Effector memory CD8-positive, alpha-beta T cell (primary cell): Measurements from ENCODE around the gene MYRF.
A peak's percentile ranks its signal among the peaks of the same experiment; 100 is the strongest.

Source experiments
- ATAC-seq: fragments of 150-1000 bp; cut with Tn5 transposase; replicated peaks from 2 replicates; pipeline ENCODE4 v1.10.0; 2021; ENCODE audit warnings: mild to moderate bottlenecking, moderate library complexity
- DNase-seq, 3 experiments: peaks; one replicate each; pipeline ENCODE4 v3.0.0; 2021
- H3K27ac Mint-ChIP-seq, 2 donors: one replicate each; pipeline ENCODE4 v1.8.0; 2022; ENCODE audit warnings: mild to moderate bottlenecking in 2 of 2, mixed read lengths in 2 of 2, moderate library complexity in 2 of 2
- H3K27me3 Mint-ChIP-seq, 2 donors: one replicate each; pipeline ENCODE4 v1.8.0; 2022; ENCODE audit warnings: mixed read lengths in 2 of 2
- H3K36me3 Mint-ChIP-seq: one replicate; pipeline ENCODE4 v1.8.0; 2022; ENCODE audit warnings: mild to moderate bottlenecking, moderate library complexity, mixed read lengths; ENCODE audit not compliant: insufficient read depth
- H3K4me1 Mint-ChIP-seq, 2 donors: one replicate each; pipeline ENCODE4 v1.8.0; 2022; ENCODE audit warnings: low read depth in 2 of 2, mixed read lengths in 2 of 2
- H3K4me3 Mint-ChIP-seq, 2 donors: one replicate each; pipeline ENCODE4 v1.8.0; 2022; ENCODE audit warnings: mild to moderate bottlenecking in 2 of 2, mixed read lengths in 2 of 2, moderate library complexity in 2 of 2
- H3K9me3 Mint-ChIP-seq, 2 donors: one replicate each; pipeline ENCODE4 v1.8.0; 2022; ENCODE audit warnings: mixed read lengths in 2 of 2
- total RNA-seq, 9 experiments: gene quantifications; one replicate each; lab custom pipeline; 2026; lab: John Stamatoyannopoulos, UW

Gene MYRF
- 0.24 to 7.4 (median 1.6) reads per million in 9 experiments for total RNA-seq

DNA sequence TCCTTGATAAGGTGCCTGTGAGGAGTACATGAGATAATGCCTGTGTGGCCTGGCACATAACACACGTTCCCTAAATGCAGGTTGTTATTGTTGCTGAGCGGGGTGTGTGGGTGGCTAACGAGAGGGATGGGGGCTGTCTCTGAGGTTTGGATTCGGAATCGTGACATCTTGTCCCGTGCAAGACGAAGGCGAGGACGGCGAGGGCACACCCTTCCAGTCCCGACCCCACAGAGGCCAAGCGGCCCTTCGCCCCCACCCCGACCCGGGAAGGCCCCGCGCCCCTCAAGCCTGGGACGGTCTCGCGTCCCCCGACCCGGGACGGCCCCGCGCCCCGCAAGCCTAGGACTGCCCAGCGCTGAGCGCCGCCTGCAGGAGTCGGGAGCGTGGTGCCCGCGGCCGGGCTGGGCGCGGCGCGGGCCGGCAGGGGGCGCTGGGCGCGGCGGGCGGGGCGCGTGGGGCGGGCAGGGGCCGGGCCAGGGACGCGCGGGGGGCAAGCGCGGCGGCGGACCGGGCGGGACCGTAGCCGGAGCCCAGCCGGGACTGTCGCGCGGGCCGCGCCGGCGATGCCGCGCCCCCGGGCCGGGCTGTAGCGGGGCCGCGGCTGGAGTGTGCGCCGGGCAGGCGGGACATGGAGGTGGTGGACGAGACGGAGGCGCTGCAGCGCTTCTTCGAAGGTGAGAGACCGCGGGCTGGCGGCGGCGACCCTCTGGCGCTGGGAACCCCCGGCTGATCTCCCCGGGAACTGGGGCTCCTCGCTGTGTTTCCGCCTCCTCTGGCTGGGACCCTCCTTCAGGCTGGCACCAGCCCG lies at the start of gene MYRF:
MYRF (plus strand) TSS at position 520 of the 808 bp plus-strand sequence; CDS start at position 629, 109 bp downstream.
- Mint-ChIP-seq H3K4me1 (peaks cover 21 to 32% of the 10 kb centered on the region in 2 donors), H3K9me3 (no peaks in the 10 kb centered on the region), H3K27ac (peak within 1 kb of the TSS in 1 of 2 donors; percentile 61), H3K4me3 (peak within 1 kb of the TSS; percentile 78), H3K27me3 (peaks cover 28 to 42% of the 10 kb centered on the region in 2 donors), H3K36me3 (no peaks in the 10 kb centered on the region)
- ATAC-seq = peak; percentile 82
- peak; percentile 48 to 63 (median 55) for DNase-seq

- Mint-ChIP-seq H3K27me3 (peaks cover 0 to 13% of the 10 kb centered on the region in 2 donors), H3K36me3 (peaks cover 5% of the 10 kb centered on the region), H3K4me1 (peaks cover 7 to 15% of the 10 kb centered on the region in 2 donors), H3K27ac (peak overlapping the region; percentile 4 to 8), H3K4me3 (peak overlapping the region; percentile 62 to 70), H3K9me3 (no peaks in the 10 kb centered on the region)
- DNase-seq (no peak), ATAC-seq (peak; percentile 66)
These were observed 49.6 kb upstream of the MYRF start for GRCh38 chr11:61702701-61703312.

DNA sequence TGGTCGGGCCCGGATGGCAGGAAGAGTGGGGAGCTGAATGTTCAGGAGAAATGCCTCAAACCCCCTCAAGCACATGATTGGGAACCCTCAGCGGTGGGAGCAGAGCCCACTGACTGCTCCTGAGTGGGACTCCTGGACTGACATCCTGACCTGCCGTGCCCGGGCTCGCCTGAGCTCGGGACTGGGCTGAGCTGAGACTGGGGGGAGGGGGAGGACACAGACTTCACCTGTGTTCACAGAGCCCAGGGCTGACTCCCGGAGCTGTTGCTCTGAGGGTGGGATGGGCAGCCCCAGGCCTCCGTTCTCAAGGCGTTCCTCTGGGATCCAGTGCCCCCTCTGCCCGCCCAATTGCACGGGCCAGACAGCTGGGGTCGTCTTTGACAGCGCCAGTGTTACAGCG lies 47.6 kb upstream of the MYRF start:
- Mint-ChIP-seq H3K27ac (no peak overlapping the region), H3K4me1 (peaks cover 7 to 8% of the 10 kb centered on the region in 2 donors), H3K36me3 (peaks cover 3% of the 10 kb centered on the region), H3K27me3 (peaks cover 0 to 13% of the 10 kb centered on the region in 2 donors), H3K9me3 (no peaks in the 10 kb centered on the region), H3K4me3 (no peak overlapping the region)
- DNase-seq (no peak), ATAC-seq (no peak)

GRCh38 chr11:61706452-61707400 lies 45.7 kb upstream of the MYRF start:
- no peak for DNase-seq
- no peak overlapping the region for H3K4me3 Mint-ChIP-seq
- H3K4me1 Mint-ChIP-seq = peaks cover 7 to 8% of the 10 kb centered on the region in 2 donors
- no peak for ATAC-seq
- peaks cover 0 to 21% of the 10 kb centered on the region in 2 donors for H3K27me3 Mint-ChIP-seq
- H3K9me3 Mint-ChIP-seq = no peaks in the 10 kb centered on the region
- peaks cover 3% of the 10 kb centered on the region for H3K36me3 Mint-ChIP-seq
- H3K27ac Mint-ChIP-seq = no peak overlapping the region

DNA sequence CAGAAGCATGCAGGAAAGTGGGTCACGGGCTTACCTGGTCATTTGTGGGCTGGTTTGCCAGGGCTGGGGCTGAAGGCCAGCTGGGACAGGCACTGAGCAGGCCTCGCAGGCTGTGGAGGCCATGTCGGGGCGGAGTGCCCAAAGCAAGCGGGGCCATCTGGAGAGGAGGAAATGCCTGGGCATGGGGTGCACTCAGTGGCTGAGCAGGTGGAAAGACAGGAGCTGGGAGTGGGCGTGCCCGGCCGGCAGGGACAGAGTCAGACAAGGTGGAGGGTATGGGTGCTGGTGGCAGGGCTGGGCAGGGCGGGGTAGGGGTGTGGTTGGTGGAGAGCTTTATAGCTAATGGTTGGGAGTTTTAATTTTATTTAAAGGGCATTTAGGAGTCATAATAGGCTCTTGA lies 44.9 kb upstream of the MYRF start:
- no peak overlapping the region for H3K4me3 Mint-ChIP-seq
- H3K9me3 Mint-ChIP-seq = no peaks in the 10 kb centered on the region
- ATAC-seq = no peak
- H3K36me3 Mint-ChIP-seq = peaks cover 3% of the 10 kb centered on the region
- no peak overlapping the region for H3K27ac Mint-ChIP-seq
- peaks cover 5 to 6% of the 10 kb centered on the region in 2 donors for H3K4me1 Mint-ChIP-seq
- no peak for DNase-seq
- peaks cover 0 to 21% of the 10 kb centered on the region in 2 donors for H3K27me3 Mint-ChIP-seq

DNA sequence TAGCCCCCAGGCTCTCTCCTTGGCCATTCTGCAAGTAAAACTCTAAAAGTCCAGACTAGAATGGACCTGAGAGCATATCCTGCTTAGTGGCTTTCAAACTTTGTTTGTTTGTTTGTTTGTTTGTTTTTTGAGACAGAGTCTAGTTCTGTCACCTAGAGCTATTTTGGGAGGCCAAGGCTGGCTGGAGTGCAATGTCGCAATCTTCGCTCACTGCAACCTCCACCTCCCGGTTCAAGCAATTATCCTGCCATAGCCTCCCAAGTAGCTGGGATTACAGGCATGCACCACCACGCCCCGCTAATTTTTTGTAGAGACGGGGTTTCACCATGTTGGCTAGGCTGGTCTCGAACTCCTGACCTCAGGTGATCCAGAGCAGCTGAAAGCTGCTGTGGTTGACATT lies 43.3 kb upstream of the MYRF start:
- Mint-ChIP-seq H3K27me3 (peaks cover 0 to 21% of the 10 kb centered on the region in 2 donors), H3K36me3 (no peaks in the 10 kb centered on the region), H3K27ac (no peak overlapping the region), H3K4me3 (no peak overlapping the region), H3K4me1 (no peaks in the 10 kb centered on the region), H3K9me3 (no peaks in the 10 kb centered on the region)
- ATAC-seq (no peak), DNase-seq (no peak)

DNA sequence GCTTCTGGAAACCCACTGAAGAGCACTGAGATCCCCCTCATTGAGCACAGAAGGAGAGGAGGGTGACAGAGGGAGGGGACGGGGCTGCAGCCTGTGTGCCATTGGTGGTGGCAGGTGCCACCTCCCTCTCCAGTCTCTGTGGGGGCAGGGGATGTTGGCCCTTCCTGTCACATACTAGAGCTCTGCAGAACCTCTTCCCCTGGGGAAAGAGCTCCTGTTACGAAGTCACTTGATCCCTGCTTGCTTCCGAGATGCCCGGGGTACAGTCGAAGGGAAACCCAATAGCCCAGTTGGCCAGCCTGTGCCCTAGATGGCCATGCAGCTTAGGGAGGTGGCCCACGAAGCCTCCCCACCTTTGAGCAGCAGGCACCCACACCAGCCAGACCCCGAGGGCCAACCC lies 42.9 kb upstream of the MYRF start:
- DNase-seq (no peak), ATAC-seq (no peak)
- Mint-ChIP-seq H3K4me1 (no peaks in the 10 kb centered on the region), H3K27me3 (peaks cover 0 to 21% of the 10 kb centered on the region in 2 donors), H3K4me3 (no peak overlapping the region), H3K27ac (no peak overlapping the region), H3K9me3 (no peaks in the 10 kb centered on the region), H3K36me3 (no peaks in the 10 kb centered on the region)

DNA sequence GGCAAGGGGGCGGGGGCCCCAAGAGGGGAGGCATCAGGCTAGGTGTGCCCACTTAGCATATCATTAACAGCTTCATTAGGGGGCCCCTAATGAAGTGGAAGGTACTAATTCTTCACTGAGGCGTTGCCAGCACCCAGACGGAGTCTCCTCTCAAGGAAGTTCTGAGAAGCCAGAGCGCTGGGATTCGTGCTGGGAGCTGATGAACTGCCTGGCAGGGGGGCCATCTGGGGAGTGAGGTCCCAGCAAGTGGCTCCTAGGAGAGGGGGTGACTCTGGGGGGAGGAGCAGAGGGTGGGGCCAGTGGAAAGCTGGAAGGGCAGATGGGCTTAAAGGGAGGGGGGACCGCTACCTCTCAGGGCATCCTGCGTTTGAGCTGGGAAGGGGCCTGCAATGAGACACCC lies 42.4 kb upstream of the MYRF start:
- Mint-ChIP-seq H3K27ac (no peak overlapping the region), H3K4me1 (no peaks in the 10 kb centered on the region), H3K4me3 (no peak overlapping the region), H3K36me3 (no peaks in the 10 kb centered on the region), H3K9me3 (no peaks in the 10 kb centered on the region), H3K27me3 (peaks cover 0 to 20% of the 10 kb centered on the region in 2 donors)
- DNase-seq = no peak
- no peak for ATAC-seq

DNA sequence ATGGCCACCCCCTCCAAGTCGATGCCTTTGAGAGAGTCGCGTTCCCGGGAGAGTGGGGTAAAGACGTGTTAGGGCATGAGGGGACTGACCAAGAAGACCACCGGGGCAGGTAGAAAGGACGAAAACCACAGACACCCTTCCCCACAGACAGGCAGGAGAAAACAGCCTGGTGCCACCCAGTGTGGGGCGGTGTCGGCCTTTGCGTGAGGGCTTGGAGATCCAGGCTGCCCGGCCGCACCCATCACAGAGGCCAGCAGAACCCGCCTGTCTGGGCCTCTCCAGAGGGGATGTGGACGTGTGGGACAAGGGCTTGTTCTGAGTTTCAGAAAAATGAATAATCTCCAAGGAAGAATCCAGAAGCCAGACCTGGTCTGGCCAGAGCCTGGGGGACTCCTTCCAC lies 41.4 kb upstream of the MYRF start:
- no peak overlapping the region for H3K27ac Mint-ChIP-seq
- no peaks in the 10 kb centered on the region for H3K9me3 Mint-ChIP-seq
- ATAC-seq (no peak), DNase-seq (no peak)
- peaks cover 0 to 3% of the 10 kb centered on the region in 2 donors for H3K4me1 Mint-ChIP-seq
- H3K4me3 Mint-ChIP-seq = no peak overlapping the region
- peaks cover 1 to 17% of the 10 kb centered on the region in 2 donors for H3K27me3 Mint-ChIP-seq
- H3K36me3 Mint-ChIP-seq = no peaks in the 10 kb centered on the region

DNA sequence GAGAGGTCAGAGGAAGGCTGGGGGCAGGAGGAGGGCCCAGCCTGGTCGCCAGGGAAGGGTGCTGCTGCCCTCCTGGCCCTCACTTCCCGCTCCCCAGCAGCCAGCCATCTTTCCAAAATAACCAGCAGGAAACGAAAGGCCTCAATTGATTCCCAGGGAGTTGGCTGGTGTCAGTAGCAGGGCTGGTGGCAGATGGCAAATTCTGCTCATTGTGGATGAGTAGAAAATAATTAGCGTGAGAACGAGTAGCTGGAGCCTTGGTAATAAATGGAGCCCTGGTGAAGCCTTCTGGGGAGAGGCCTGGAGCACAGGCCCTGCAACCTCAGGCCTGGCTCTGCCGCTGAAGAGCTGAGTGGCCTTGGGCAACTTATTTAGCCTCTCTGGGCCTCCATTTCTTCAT lies 40.9 kb upstream of the MYRF start:
- H3K27me3 Mint-ChIP-seq = peaks cover 6 to 20% of the 10 kb centered on the region in 2 donors
- DNase-seq (no peak), ATAC-seq (no peak)
- no peak overlapping the region for H3K27ac Mint-ChIP-seq
- no peaks in the 10 kb centered on the region for H3K36me3 Mint-ChIP-seq
- no peaks in the 10 kb centered on the region for H3K9me3 Mint-ChIP-seq
- H3K4me3 Mint-ChIP-seq = no peak overlapping the region
- H3K4me1 Mint-ChIP-seq = peaks cover 0 to 5% of the 10 kb centered on the region in 2 donors

GRCh38 chr11:61712314-61712713 lies 40.1 kb upstream of the MYRF start:
- peaks cover 6 to 23% of the 10 kb centered on the region in 2 donors for H3K27me3 Mint-ChIP-seq
- peaks cover 0 to 5% of the 10 kb centered on the region in 2 donors for H3K4me1 Mint-ChIP-seq
- H3K27ac Mint-ChIP-seq = no peak overlapping the region
- H3K36me3 Mint-ChIP-seq = no peaks in the 10 kb centered on the region
- DNase-seq (no peak), ATAC-seq (no peak)
- H3K4me3 Mint-ChIP-seq = no peak overlapping the region
- no peaks in the 10 kb centered on the region for H3K9me3 Mint-ChIP-seq

GRCh38 chr11:61712846-61713245 lies 39.6 kb upstream of the MYRF start:
- H3K27me3 Mint-ChIP-seq = peaks cover 6 to 28% of the 10 kb centered on the region in 2 donors
- no peak overlapping the region for H3K4me3 Mint-ChIP-seq
- no peak overlapping the region for H3K27ac Mint-ChIP-seq
- no peaks in the 10 kb centered on the region for H3K36me3 Mint-ChIP-seq
- DNase-seq (no peak), ATAC-seq (no peak)
- peaks cover 0 to 5% of the 10 kb centered on the region in 2 donors for H3K4me1 Mint-ChIP-seq
- no peaks in the 10 kb centered on the region for H3K9me3 Mint-ChIP-seq

- Mint-ChIP-seq H3K4me3 (no peak overlapping the region), H3K27ac (no peak overlapping the region), H3K4me1 (peaks cover 0 to 5% of the 10 kb centered on the region in 2 donors), H3K9me3 (no peaks in the 10 kb centered on the region), H3K36me3 (no peaks in the 10 kb centered on the region), H3K27me3 (peaks cover 6 to 34% of the 10 kb centered on the region in 2 donors)
- DNase-seq = no peak
- ATAC-seq = no peak
These were observed 39.0 kb upstream of the MYRF start for GRCh38 chr11:61713464-61713863.
